ENCODE measurements around the gene SUPT6H.
"Not testable (repeated sequence)": the region's sequence is repeated elsewhere in the genome, so short reads cannot be mapped to it uniquely, and the experiment has no call there.

Gene SUPT6H

DNA sequence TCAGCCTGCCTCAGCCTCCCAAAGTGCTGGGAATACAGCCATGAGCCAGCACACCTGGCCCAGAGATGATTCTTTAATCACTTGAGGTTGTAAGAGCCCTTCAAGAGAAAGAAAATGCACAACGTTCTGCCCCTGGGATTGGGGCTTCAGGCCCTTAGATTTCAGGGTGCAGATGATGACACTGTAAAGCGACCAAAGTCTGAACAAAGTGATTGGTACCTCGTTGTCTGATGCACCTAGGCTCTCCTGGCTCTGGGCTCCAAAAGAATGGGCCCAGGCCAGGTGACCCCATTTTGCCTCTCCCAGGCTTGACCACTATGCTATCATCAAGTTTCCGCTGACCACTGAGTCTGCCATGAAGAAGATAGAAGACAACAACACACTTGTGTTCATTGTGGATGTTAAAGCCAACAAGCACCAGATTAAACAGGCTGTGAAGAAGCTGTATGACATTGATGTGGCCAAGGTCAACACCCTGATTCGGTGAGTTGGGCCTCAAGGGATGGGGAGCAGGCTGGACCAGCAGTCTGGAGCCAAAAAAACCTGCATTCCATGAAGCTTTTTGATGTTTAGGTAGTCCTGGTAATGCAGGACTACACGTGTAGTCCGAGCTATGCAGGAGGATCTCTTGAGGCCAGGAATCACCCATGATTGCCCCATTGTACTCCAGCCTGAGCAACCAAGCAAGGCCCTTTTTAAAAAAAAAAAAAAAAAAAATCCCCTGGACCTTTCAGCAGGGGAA, 60.6 kb downstream of the SUPT6H start:
- no peak for DNase-seq

- DNase-seq: no peak
Observed at GRCh38 chr17:28723159-28723835, 61.3 kb downstream of the SUPT6H start.

DNA sequence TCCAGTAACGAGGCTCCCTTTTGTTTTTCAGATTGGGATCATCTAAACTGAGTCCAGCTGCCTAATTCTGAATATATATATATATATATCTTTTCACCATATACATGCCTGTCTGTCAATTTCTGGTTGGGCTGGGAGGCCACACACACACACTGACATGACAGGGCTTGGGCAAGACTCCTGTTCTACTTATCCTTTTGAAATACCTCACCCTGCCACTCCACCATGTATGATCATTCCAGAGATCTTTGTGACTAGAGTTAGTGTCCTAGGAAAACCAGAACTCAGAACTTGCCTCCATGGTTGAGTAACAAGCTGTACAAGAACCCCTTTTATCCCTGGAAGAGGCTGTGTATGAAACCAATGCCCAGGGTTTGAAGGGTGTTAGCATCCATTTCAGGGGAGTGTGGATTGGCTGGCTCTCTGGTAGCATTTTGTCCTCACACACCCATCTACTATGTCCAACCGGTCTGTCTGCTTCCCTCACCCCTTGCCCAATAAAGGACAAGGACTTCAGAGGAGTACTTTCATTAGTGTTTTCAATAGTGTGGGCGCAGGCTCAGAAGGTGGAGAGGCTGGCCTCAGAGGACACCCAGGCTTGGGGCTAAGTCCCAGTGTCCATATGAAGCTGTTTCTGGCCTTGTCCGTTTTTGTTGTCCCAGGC, 62.0 kb downstream of the SUPT6H start:
- DNase-seq: not testable (repeated sequence)

DNA sequence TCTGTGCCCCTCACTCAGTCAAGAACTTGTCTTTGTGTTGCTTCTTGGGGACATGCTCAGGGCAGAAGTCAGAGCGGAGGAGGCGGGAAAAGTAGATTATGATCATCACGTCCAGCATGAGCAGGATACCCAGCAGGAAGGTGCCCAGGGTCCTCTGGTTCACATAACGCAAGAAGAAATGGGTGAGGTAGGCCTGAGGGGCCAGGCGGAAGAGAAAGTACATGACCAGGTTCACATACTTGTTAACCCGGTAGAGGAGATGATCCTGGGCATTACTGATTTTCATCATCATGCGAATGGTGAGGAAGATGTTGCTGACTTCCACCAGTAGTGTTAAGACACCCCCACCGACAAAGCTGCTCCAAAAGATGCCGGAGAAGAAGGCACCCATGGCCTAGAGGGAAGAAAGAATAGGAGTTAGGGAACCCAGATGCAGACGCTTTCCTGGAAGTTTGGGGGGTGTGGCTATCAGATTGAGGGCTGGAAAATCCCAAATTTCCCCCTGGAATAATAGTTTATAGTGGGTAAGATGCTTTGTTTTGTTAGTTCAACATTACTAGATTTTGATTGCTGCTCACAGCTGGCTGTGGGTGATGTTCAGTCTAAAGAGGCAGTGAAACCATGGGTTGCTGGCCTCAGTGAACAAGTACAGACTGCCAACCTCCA, 62.6 kb downstream of the SUPT6H start:
- no peak for DNase-seq

DNA sequence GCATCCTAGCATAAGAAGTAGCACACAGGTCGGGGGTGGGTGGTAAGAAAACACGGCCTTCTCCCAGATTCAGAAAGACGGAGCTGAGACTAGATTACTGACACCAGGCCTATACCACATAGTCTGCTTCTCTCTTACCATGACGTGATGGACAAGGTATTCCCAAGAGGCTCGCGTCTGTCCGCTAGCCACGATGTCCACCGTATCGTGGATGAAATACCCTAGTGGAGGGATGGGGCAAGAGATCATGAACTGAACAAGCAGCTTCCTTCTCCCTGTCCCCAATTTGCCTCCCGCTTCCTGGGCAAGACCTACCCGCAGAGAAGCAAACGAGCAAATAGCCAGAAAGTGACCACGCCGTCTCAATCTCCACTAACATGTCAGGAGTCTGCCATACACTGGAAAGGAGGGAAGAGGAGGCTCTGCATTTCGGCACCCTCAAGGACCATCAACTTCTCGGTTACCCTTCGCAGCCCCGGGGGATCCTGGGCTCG, 63.2 kb downstream of the SUPT6H start:
- DNase-seq: no peak

DNA sequence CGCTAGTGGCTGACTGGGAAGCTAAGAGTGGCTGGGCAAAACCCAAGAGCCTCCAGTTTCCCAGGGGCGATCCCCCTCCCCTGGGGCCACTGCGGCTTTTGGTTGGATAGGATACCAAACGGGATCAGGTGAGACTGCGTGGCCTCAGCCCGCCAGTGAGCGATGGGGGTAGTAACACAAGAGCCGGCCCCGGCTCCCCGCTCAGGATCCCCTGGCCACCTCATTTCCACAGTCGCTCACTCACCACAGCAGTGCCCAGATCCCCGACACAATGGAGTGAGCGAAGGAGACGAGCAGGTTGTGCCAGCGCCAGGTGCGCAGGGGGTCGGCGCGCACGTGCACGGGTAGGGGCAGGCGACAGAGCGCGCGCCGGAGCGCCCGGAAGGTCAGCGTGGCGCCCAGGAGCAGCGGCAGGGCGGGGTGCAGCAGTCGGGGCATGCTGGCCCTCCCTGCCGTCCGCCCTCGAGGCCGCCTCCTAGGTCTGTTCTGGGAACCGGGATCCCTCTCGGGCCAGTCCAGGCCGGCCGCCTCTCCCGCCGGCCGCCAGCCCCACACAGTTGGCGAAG, 63.7 kb downstream of the SUPT6H start:
- DNase-seq: peak; percentile 37

GRCh38 chr17:28726226-28726626, 64.2 kb downstream of the SUPT6H start, which contains the start of gene TLCD1:
TSS of gene TLCD1 (minus strand) at chr17:28726233. CDS start at chr17:28726097, 136 bp downstream.
- DNase-seq: peak; percentile 40

- peak; percentile 86 for DNase-seq
Observed at GRCh38 chr17:28726627-28727491, 64.9 kb downstream of the SUPT6H start.

GRCh38 chr17:28728364-28729200, 66.6 kb downstream of the SUPT6H start, which contains the start of gene NEK8:
TSS of gene NEK8 (plus strand) at chr17:28728788. CDS start at chr17:28728814, 26 bp downstream.
- DNase-seq: peak; percentile 87

- DNase-seq: no peak
Observed at GRCh38 chr17:28729950-28730330, 67.9 kb downstream of the SUPT6H start.

DNA sequence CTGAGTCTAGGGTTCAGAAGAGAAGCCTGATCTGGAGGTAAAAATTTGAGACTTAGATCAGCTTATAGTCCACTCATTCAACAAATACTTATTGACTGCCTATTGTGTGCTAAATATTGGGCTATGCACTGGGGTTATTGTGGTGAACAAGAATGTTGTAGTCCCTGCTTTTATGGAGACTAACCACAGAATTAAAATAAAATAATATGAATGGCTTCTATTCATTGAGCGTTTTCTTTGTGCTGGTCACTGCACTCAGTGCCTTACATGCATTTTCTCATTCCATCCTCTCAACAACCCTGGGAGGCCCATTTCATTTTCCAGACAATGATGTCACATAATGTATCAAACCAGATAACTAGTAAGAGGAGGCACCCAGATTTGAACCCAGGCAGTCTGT, 71.3 kb downstream of the SUPT6H start:
- no peak for DNase-seq

- no peak for DNase-seq
Observed at GRCh38 chr17:28734712-28735241, 72.8 kb downstream of the SUPT6H start.

DNA sequence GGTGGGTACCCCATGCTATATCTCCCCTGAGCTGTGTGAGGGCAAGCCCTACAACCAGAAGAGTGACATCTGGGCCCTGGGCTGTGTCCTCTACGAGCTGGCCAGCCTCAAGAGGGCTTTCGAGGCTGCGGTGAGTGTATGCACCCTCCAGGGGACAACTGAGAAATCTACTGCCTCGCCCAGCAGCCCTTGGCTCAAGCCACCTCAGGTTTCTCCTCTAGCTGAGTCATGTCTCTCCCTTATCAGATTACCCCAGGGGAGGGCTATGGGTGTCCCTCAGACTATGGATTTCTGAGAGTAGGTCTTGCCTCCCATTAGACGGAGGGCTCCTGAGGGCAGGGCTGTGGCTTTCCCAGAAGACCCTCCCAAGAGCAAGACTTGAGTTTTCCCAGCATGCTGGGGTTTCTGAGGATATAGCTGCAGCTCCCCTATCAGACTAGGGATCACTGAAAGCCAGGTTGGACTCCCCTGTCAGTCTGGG, 73.3 kb downstream of the SUPT6H start:
- DNase-seq: no peak

DNA sequence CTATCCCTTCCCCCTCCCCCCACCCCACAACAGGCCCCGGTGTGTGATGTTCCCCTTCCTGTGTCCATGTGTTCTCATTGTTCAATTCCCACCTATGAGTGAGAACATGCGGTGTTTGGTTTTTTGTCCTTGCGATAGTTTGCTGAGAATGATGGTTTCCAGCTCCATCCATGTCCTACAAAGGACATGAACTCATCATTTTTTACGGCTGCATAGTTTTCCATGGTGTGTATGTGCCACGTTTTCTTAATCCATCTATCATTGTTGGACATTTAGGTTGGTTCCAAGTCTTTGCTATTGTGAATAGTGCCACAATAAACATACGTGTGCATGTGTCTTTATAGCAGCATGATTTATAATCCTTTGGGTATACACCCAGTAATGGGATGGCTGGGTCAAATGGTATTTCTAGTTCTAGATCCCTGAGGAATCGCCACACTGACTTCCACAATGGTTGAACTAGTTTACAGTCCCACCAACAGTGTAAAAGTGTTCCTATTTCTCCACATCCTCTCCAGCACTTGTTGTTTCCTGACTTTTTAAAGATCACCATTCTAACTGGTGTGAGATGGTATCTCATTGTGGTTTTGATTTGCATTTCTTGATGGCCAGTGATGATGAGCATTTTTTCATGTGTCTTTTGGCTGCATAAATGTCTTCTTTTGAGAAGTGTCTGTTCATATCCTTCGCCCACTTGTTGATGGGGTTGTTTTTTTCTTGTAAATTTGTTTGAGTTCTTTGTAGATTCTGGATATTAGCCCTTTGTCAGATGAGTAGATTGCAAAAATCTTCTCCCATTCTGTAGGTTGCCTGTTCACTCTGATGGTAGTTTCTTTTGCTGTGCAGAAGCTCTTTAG, 74.1 kb downstream of the SUPT6H start:
- DNase-seq: not testable (repeated sequence)

- DNase-seq: no peak
Observed at GRCh38 chr17:28737316-28737715, 75.3 kb downstream of the SUPT6H start.

DNA sequence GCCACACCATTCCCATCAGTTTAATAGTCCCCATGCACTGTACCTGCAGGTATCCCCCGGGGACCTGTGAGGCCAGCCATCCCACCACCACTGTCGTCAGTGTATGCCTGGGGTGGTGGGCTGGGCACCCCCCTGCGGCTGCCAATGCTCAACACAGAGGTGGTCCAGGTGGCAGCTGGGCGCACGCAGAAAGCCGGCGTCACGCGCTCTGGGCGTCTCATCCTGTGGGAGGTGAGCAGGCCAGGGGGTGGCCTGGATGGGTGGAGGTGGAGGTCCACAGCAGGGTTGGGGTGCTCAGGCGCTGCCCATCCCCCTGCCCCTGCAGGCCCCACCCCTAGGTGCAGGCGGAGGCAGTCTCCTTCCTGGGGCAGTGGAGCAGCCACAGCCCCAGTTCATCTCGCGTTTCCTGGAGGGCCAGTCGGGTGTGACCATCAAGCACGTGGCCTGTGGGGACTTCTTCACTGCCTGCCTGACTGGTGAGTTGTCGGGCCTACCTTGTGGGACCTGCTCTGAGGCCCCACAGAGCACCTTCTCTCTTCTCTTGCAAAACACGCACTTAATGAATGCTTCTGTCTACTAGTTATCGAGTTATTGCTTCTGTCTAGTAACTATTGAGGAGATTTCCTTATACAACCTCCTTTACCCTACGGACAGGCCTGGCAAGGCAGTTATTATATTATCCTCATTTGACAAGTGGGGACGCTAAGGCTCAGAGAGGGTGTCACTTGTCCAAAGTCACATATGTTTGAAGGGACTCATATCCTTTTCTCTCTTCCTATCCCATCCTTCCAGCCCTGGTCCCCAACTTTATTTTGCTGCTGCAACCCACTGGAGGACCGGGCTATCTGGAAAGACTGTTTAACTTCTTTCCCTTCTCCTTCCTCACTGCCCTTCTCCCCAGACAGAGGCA, 76.0 kb downstream of the SUPT6H start:
- no peak for DNase-seq

DNA sequence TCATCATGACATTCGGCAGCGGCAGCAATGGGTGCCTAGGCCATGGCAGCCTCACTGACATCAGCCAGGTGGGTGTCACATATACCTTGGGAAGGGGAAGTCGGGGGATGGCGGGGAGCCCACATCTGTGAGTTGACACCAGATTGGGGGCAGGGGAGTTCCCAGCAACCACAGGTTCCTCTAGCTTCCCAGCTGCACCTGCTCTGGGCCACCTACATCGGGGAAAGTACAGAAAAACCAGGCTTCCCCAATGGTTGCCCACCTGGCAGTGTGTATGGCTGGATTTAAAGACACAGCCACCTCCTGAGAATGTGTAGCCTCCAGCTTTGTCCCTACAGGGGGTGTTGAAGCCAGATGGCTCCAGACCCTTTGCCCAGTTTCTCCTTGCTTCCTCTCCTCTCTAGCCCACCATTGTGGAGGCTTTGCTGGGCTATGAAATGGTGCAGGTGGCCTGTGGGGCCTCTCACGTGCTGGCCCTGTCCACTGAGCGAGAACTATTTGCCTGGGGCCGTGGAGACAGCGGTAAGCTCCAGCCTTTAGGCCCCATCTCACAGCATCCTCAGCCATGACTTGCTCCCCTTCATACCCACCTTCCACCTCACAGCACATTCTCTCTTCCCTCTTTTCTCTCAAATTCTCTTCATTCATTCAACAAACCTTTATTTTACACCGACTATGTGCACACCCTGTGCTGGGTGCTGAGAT, 76.8 kb downstream of the SUPT6H start:
- DNase-seq: no peak
